Spleen (tissue), 11 donors: ENCODE data around the gene LILRA2. TPM values are rescaled to one million over a fixed set of nuclear protein-coding genes. Genes with fewer than 3 reads are reported as not detected.
A peak's percentile ranks its signal among the peaks of the same experiment; 100 is the strongest.
"Not testable (repeated sequence)": the region's sequence is repeated elsewhere in the genome, so short reads cannot be mapped to it uniquely, and the experiment has no call there.

Experiments used
- DNase-seq: peaks from one replicate; pipeline ENCODE4 v3.0.0-alpha.2; 2020
- H3K27ac ChIP-seq, 8 donors: fragments of 200-600 bp; sonication (generic) in 7 of 8; 1 replicate in 4 of 8; 2 replicates in 4 of 8; pipeline versions ENCODE4 v1.5.0 to v1.8.0; 2016 to 2021; ENCODE audit warnings: inconsistent platforms in 4 of 8, mild to moderate bottlenecking in 4 of 8, moderate library complexity in 1 of 8
- H3K27me3 ChIP-seq, 7 donors: fragments of 200-600 bp; sonication (generic) in 6 of 7; replicated peaks in 1 of 7; 1 replicate in 4 of 7; 2 replicates in 3 of 7; pipeline versions ENCODE4 v1.5.0 to v1.8.0; 2016 to 2021; ENCODE audit warnings: inconsistent platforms in 3 of 7, mild to moderate bottlenecking in 1 of 7
- H3K36me3 ChIP-seq, 6 donors: fragments of 200-600 bp; sonication (generic) in 5 of 6; 1 replicate in 4 of 6; 2 replicates in 2 of 6; pipeline versions ENCODE4 v1.5.0 to v1.8.0; 2016 to 2021; ENCODE audit warnings: inconsistent platforms in 2 of 6
- H3K4me1 ChIP-seq, 6 donors: fragments of 200-600 bp; sonication (generic) in 5 of 6; 1 replicate in 3 of 6; 2 replicates in 3 of 6; pipeline versions ENCODE4 v1.5.0 to v1.8.0; 2016 to 2021; ENCODE audit warnings: inconsistent platforms in 3 of 6
- H3K4me3 ChIP-seq, 8 donors: fragments of 200-600 bp; sonication (generic) in 7 of 8; 1 replicate in 4 of 8; 2 replicates in 4 of 8; pipeline versions ENCODE4 v1.5.0 to v1.8.0; 2016 to 2021; ENCODE audit warnings: inconsistent platforms in 4 of 8, mild to moderate bottlenecking in 4 of 8, moderate library complexity in 2 of 8
- H3K9me3 ChIP-seq, 8 donors: fragments of 200-600 bp; sonication (generic) in 7 of 8; 1 replicate in 4 of 8; 2 replicates in 4 of 8; pipeline versions ENCODE4 v1.5.0 to v1.8.0; 2016 to 2021; ENCODE audit warnings: inconsistent platforms in 4 of 8
- POLR2A ChIP-seq, 3 donors: fragments of 450-650 bp; IDR thresholded peaks; one replicate each; pipeline ENCODE4 v1.5.1; 2017; ENCODE audit warnings: antibody characterized with exemption in 3 of 3, mild to moderate bottlenecking in 1 of 3
- POLR2AphosphoS5 ChIP-seq, 3 donors: sonication (generic); formaldehyde crosslinking; IDR thresholded peaks; one replicate each; pipeline ENCODE4 v1.5.1; 2017; ENCODE audit warnings: antibody characterized with exemption in 3 of 3
- WGBS, 5 donors: extraction: QIAGEN DNeasy Blood & Tissue Kit in 3 of 5; methylation state at CpG; one replicate each; pipeline versions ENCODE4 v1.1.5 to v1.1.7; 2013 to 2018; 5-methylcytosine and 5-hydroxymethylcytosine counted together
- intact Hi-C: fragments of 100-400 bp; cut with DNase I; formaldehyde crosslinking; loops from one replicate; pipeline ENCODE4 v1.15.0; 2023; ENCODE audit warnings: low total_unique reads
- polyA plus RNA-seq, 3 donors: library from polyadenylated mRNA; stranded (reverse); fragments of 200-250 nt; gene quantifications; one replicate each; pipeline ENCODE4 v1.2.1, GENCODE V29; 2013
- total RNA-seq, 7 donors: library from RNA; depleted of rRNA in 3 of 7; stranded (reverse); fragments of >200 nt in 3 of 7; fragmentation: NEBNext Ultra II Directional in 4 of 7; extraction: Animal tissue kit (Norgen Biotek cat#: 25700) in 4 of 7; gene quantifications; one replicate each; pipeline versions ENCODE4 v1.1.0 to v1.2.1, GENCODE V29; 2016 to 2021
- TF ChIP-seq, protein P1 (sequence below), 11 experiments: fragments of 200-600 bp in 7 of 11; fragments of 450-650 bp in 4 of 11; sonication (generic) in 4 of 11; IDR thresholded peaks in 8 of 11; conservative IDR thresholded peaks in 3 of 11; 1 replicate in 7 of 11; 2 replicates in 4 of 11; pipeline versions ENCODE4 v1.4.0 to v1.8.0; 2016 to 2021; ENCODE audit warnings: antibody characterized with exemption in 11 of 11, inconsistent platforms in 4 of 11, mild to moderate bottlenecking in 1 of 11
- donor health status: healthy with polysubstance abuse.
- donor health status: DM: no; HTN: no; CAD: no; lungs with moderate emphysema.
- donor health status: DM: no; HTN: no; CAD: no.
- donor health status: Bipolar disorder and iron deficiency.
- donor health status: healthy.
- donor health status: DM: no; HTN: no; CAD: no.
- donor health status: DM: yes; HTN: yes; CAD: no.

LILRA2 gene
- total and polyA plus RNA-seq, 10 donors = 7.2 to 77.8 (median 46.1) TPM

DNA sequence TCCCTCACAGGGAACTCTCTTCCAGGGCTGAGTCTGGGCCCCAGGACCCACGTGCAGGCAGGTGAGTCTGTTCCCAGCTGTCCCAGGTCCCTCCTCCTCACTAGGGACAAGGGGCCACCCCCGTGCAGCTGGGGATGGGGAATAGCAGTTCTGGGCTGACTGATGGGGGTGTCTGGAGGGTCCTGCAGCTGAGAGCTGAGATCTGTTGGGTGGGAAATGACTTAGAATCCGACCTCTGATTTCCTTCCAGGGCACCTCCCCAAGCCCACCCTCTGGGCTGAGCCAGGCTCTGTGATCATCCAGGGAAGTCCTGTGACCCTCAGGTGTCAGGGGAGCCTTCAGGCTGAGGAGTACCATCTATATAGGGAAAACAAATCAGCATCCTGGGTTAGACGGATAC lies 461 bp downstream of the LILRA2 start:
- Histone ChIP-seq H3K9me3 (no peaks in the 10 kb centered on the region), H3K27ac (peak overlapping the region in 7 of 8 donors; percentile 70 to 95 (median 75)), H3K4me1 (peaks cover 0 to 58% (median 20%) of the 10 kb centered on the region in 6 donors), H3K36me3 (peaks cover 0 to 26% (median 0%) of the 10 kb centered on the region in 6 donors), H3K27me3 (peaks cover 0 to 37% (median 0%) of the 10 kb centered on the region in 7 donors), H3K4me3 (peak overlapping the region in 5 of 8 donors; percentile 0 to 62 (median 38))
- WGBS, 5 donors = 29 to 46% (median 37%) methylated on average over 4 of the region's 4 CpGs
- DNase-seq = no peak
- intact Hi-C loops = no loop called here
- TF ChIP-seq POLR2AphosphoS5 (IDR thresholded peaks at IDR 0.05) (no peak), POLR2A (IDR thresholded peaks at IDR 0.05) (no peak)
- TF ChIP-seq, protein P1, sequence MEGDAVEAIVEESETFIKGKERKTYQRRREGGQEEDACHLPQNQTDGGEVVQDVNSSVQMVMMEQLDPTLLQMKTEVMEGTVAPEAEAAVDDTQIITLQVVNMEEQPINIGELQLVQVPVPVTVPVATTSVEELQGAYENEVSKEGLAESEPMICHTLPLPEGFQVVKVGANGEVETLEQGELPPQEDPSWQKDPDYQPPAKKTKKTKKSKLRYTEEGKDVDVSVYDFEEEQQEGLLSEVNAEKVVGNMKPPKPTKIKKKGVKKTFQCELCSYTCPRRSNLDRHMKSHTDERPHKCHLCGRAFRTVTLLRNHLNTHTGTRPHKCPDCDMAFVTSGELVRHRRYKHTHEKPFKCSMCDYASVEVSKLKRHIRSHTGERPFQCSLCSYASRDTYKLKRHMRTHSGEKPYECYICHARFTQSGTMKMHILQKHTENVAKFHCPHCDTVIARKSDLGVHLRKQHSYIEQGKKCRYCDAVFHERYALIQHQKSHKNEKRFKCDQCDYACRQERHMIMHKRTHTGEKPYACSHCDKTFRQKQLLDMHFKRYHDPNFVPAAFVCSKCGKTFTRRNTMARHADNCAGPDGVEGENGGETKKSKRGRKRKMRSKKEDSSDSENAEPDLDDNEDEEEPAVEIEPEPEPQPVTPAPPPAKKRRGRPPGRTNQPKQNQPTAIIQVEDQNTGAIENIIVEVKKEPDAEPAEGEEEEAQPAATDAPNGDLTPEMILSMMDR (IDR thresholded peaks at IDR 0.05 in 8 of 11, conservative IDR thresholded peaks at IDR 0.05 in 3 of 11) = no peak

DNA sequence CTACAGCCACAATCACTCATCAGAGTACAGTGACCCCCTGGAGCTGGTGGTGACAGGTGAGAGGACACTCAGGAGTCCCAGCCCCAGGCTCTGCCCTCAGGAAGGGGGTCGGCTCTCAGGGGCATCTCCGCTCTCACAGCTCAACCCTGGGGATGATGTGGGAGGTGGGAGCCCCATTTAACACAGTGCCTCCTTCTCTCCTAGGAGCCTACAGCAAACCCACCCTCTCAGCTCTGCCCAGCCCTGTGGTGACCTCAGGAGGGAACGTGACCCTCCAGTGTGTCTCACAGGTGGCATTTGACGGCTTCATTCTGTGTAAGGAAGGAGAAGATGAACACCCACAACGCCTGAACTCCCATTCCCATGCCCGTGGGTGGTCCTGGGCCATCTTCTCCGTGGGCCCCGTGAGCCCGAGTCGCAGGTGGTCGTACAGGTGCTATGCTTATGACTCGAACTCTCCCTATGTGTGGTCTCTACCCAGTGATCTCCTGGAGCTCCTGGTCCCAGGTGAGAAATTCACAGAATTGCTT lies 1.0 kb downstream of the LILRA2 start:
- intact Hi-C loops = no loop called here
- peaks cover 0 to 37% (median 0%) of the 10 kb centered on the region in 7 donors for H3K27me3 ChIP-seq
- H3K4me1 ChIP-seq = peaks cover 0 to 58% (median 20%) of the 10 kb centered on the region in 6 donors
- H3K9me3 ChIP-seq = no peaks in the 10 kb centered on the region
- TF ChIP-seq POLR2A (IDR thresholded peaks at IDR 0.05) (no peak), POLR2AphosphoS5 (IDR thresholded peaks at IDR 0.05) (no peak)
- TF ChIP-seq, protein P1 (IDR thresholded peaks at IDR 0.05 in 8 of 11, conservative IDR thresholded peaks at IDR 0.05 in 3 of 11) = no peak
- H3K36me3 ChIP-seq = peaks cover 0 to 26% (median 0%) of the 10 kb centered on the region in 6 donors
- WGBS, 5 donors = 63 to 77% (median 74%) methylated on average over 10 to 12 of the region's 12 CpGs
- H3K4me3 ChIP-seq = peak overlapping the region in 4 of 8 donors; percentile 36 to 62 (median 38)
- no peak for DNase-seq
- H3K27ac ChIP-seq = peak overlapping the region in 3 of 8 donors; percentile 87 to 95 (median 87)

DNA sequence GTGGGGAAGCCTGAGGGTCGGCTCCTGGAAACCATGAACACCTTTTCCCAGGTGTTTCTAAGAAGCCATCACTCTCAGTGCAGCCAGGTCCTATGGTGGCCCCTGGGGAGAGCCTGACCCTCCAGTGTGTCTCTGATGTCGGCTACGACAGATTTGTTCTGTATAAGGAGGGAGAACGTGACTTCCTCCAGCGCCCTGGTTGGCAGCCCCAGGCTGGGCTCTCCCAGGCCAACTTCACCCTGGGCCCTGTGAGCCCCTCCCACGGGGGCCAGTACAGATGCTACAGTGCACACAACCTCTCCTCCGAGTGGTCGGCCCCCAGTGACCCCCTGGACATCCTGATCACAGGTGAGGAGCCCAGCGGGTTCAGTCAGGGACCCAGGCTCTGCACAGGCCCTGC lies 1.6 kb downstream of the LILRA2 start:
- Histone ChIP-seq H3K36me3 (peaks cover 0 to 26% (median 0%) of the 10 kb centered on the region in 6 donors), H3K4me3 (peak overlapping the region in 4 of 8 donors; percentile 36 to 62 (median 38)), H3K4me1 (peaks cover 0 to 58% (median 20%) of the 10 kb centered on the region in 6 donors), H3K27me3 (peaks cover 0 to 37% (median 0%) of the 10 kb centered on the region in 7 donors), H3K27ac (peak overlapping the region in 1 of 8 donors; percentile 95)
- WGBS, 5 donors = 67 to 76% (median 70%) methylated on average over 8 to 9 of the region's 9 CpGs
- DNase-seq, intact Hi-C loops, H3K9me3 ChIP-seq: not testable (repeated sequence)

DNA sequence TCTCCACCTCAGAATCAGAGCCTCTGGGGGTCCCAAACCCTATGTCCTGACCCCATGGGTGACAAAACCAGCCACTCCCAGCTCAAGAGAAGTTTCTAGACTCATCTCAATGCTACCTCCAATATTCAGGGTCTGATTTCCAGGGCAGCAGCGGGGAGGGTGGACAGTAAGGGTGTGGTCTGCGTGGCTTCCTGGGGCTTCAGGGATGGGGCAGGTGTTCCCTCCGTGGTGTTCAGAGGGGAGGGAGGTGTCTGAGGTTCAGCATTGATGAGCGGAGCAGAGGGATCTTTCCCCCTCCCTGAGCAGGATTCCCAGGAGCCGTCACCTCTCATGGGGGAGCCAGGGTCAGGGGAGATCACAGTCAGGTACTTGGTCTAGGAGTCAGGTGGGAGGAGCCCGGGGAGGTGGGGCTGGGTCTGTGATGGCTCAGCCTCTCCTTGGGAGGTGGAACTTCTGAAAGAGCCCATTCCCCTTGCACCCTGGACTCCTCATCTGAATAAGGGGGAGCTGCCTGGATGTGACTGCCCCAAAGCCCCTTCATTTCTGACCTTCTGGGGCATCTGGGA lies 2.9 kb downstream of the LILRA2 start:
- Histone ChIP-seq H3K36me3 (peaks cover 0 to 26% (median 0%) of the 10 kb centered on the region in 6 donors), H3K9me3 (no peaks in the 10 kb centered on the region), H3K4me3 (no peak overlapping the region), H3K27ac (no peak overlapping the region), H3K4me1 (peaks cover 0 to 58% (median 20%) of the 10 kb centered on the region in 6 donors), H3K27me3 (peaks cover 0 to 36% (median 0%) of the 10 kb centered on the region in 7 donors)
- TF ChIP-seq POLR2A (IDR thresholded peaks at IDR 0.05) = no peak
- TF ChIP-seq, protein P1 (IDR thresholded peaks at IDR 0.05 in 8 of 11, conservative IDR thresholded peaks at IDR 0.05 in 3 of 11) = no peak
- no peak for TF ChIP-seq POLR2AphosphoS5 (IDR thresholded peaks at IDR 0.05)
- no peak for DNase-seq
- 68 to 80% (median 76%) methylated on average over 6 of the region's 6 CpGs for WGBS, 5 donors
- intact Hi-C loops = no loop called here
